HG03097 (cell line): ENCODE measurements around the gene USP54.

Experiments used
- ATAC-seq: cut with Tn5 transposase; IDR thresholded peaks from one replicate; pipeline ENCODE4 v1.9.1; 2021; ENCODE audit not compliant: unreplicated experiment, low FRiP score

USP54 gene

GRCh38 chr10:73537709-73538108, 53.4 kb downstream of the USP54 start:
- no peak for ATAC-seq

GRCh38 chr10:73537288-73537687, 53.9 kb downstream of the USP54 start:
- ATAC-seq, result no peak

GRCh38 chr10:73534857-73535256, 56.3 kb downstream of the USP54 start:
- ATAC-seq, result no peak

GRCh38 chr10:73529089-73529832, 61.9 kb downstream of the USP54 start:
- ATAC-seq, result no peak

- ATAC-seq, result no peak
These were observed 68.9 kb downstream of the USP54 start for GRCh38 chr10:73522263-73522662.

GRCh38 chr10:73519336-73519735, 71.8 kb downstream of the USP54 start:
- no peak for ATAC-seq

- ATAC-seq, result no peak
These were observed 73.8 kb downstream of the USP54 start for GRCh38 chr10:73517166-73517888.

- ATAC-seq, result no peak
These were observed 78.9 kb downstream of the USP54 start for GRCh38 chr10:73512207-73512743.

GRCh38 chr10:73509695-73510094, 81.4 kb downstream of the USP54 start:
- no peak for ATAC-seq

GRCh38 chr10:73506491-73506890, 84.7 kb downstream of the USP54 start:
- ATAC-seq, result no peak

- no peak for ATAC-seq
These were observed 85.1 kb downstream of the USP54 start for GRCh38 chr10:73506074-73506473.

GRCh38 chr10:73503037-73503436, 88.1 kb downstream of the USP54 start:
- ATAC-seq, result no peak

- ATAC-seq, result no peak
These were observed 89.5 kb downstream of the USP54 start for GRCh38 chr10:73501651-73502050.

GRCh38 chr10:73497623-73498022, 93.5 kb downstream of the USP54 start:
- ATAC-seq, result no peak

- ATAC-seq, result peak; percentile 63
These were observed 95.1 kb downstream of the USP54 start, which contains the start of gene PPP3CB for GRCh38 chr10:73495884-73496674. Gene PPP3CB, minus strand, starts transcription at chr10:73496024. Its CDS starts 135 bp downstream, at chr10:73495889.

GRCh38 chr10:73495226-73495883, 95.8 kb downstream of the USP54 start:
- ATAC-seq, result peak; percentile 89

GRCh38 chr10:73494877-73495225, 96.3 kb downstream of the USP54 start:
- ATAC-seq, result no peak

GRCh38 chr10:73494213-73494612, 96.9 kb downstream of the USP54 start:
- ATAC-seq, result no peak

GRCh38 chr10:73493781-73494180, 97.4 kb downstream of the USP54 start:
- ATAC-seq, result no peak

GRCh38 chr10:73486601-73487000, 104.5 kb downstream of the USP54 start:
- ATAC-seq, result no peak
